ENCODE measurements around the gene NUTM2D.
"Not testable (repeated sequence)": the region's sequence is repeated elsewhere in the genome, so short reads cannot be mapped to it uniquely, and the experiment has no call there.

DNA sequence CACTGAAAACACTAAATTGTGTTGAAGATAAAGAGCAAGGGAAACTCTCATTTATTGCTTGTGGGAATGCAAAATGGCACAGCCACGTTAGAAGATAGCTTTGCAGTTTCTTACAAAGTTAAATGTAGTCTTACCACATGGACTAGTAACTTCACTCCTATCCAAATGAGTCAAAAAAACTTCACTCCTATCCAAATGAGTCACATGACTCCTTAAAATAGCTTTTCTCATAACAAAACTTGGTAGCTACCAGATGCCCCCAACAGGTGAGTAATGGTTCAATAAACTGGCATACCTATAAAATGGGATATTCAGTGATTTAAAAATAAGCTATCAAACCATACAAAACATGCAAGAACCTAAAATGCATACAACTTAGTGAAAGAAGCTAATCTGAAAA, 36.0 kb upstream of the NUTM2D start:
- not testable (repeated sequence) for TF ChIP-seq CTCF (IDR thresholded peaks at IDR 0.05; ENCODE audit: low read depth, low read length); EZH2phosphoT487 (IDR thresholded peaks at IDR 0.05; ENCODE audit: low read depth)
